Neuronal stem cell (in vitro differentiated cells): ENCODE results near the gene FER1L5.

Experiments
- DNase-seq: peaks from one replicate; pipeline ENCODE4 v3.0.0-alpha.2; 2013; ENCODE audit warnings: low spot score
- H2AFZ ChIP-seq: one replicate; pipeline ENCODE4 v1.6.1; 2013; ENCODE audit warnings: mild to moderate bottlenecking, low read length, inconsistent platforms
- H2AK5ac ChIP-seq: 2 replicates; pipeline ENCODE4 v1.6.1; 2013; ENCODE audit warnings: low read depth, mild to moderate bottlenecking, inconsistent platforms, low read length, moderate library complexity, mixed read lengths
- H2BK120ac ChIP-seq: 2 replicates; pipeline ENCODE4 v1.6.1; 2013; ENCODE audit warnings: low read depth, mild to moderate bottlenecking, inconsistent platforms, low read length, moderate library complexity, mixed read lengths
- H2BK12ac ChIP-seq: one replicate; pipeline ENCODE4 v1.6.1; 2013; ENCODE audit warnings: low read length, inconsistent platforms
- H2BK15ac ChIP-seq: 2 replicates; pipeline ENCODE4 v1.6.1; 2013; ENCODE audit warnings: mild to moderate bottlenecking, low read length, inconsistent platforms, mixed read lengths
- H2BK5ac ChIP-seq: one replicate; pipeline ENCODE4 v1.6.1; 2013; ENCODE audit warnings: inconsistent platforms, mild to moderate bottlenecking, low read length, moderate library complexity
- H3K14ac ChIP-seq: one replicate; pipeline ENCODE4 v1.6.1; 2013; ENCODE audit warnings: low read length, inconsistent platforms
- H3K18ac ChIP-seq: 2 replicates; pipeline ENCODE4 v1.6.1; 2013; ENCODE audit warnings: low read length, inconsistent platforms
- H3K23ac ChIP-seq: 2 replicates; pipeline ENCODE4 v1.6.1; 2013; ENCODE audit warnings: low read depth, mild to moderate bottlenecking, mixed read lengths, low read length, inconsistent platforms; ENCODE audit not compliant: poor library complexity
- H3K27ac ChIP-seq: replicated peaks from 3 replicates; pipeline ENCODE4 v1.5.1; 2013; ENCODE audit warnings: low read length, inconsistent platforms
- H3K27me3 ChIP-seq, 3 experiments: 2 replicates each; pipeline ENCODE4 v1.6.1; 2013; ENCODE audit warnings: low read length in 3 of 3, mild to moderate bottlenecking in 2 of 3, inconsistent platforms in 1 of 3, low read depth in 1 of 3, mixed read lengths in 1 of 3, moderate library complexity in 1 of 3; ENCODE audit not compliant: control insufficient read depth in 3 of 3, insufficient read depth in 3 of 3
- H3K36me3 ChIP-seq, 2 donors: replicated peaks in 1 of 2; 2 replicates each; pipeline ENCODE4 v1.6.1; 2013; ENCODE audit warnings: low read length in 2 of 2; ENCODE audit not compliant: control insufficient read depth in 2 of 2, insufficient read depth in 2 of 2
- H3K4ac ChIP-seq: 2 replicates; pipeline ENCODE4 v1.6.1; 2013; ENCODE audit warnings: inconsistent platforms, mild to moderate bottlenecking, low read length, moderate library complexity
- H3K4me1 ChIP-seq, 2 donors: 1 replicate in 1 of 2; 2 replicates in 1 of 2; pipeline ENCODE4 v1.6.1; 2013; ENCODE audit warnings: low read length in 2 of 2, low read depth in 1 of 2; ENCODE audit not compliant: control insufficient read depth in 2 of 2, insufficient read depth in 1 of 2
- H3K4me2 ChIP-seq: one replicate; pipeline ENCODE4 v1.6.1; 2013; ENCODE audit warnings: mild to moderate bottlenecking, low read length, inconsistent platforms; ENCODE audit not compliant: insufficient read depth, poor library complexity, severe bottlenecking
- H3K4me3 ChIP-seq, 2 donors: 2 replicates each; pipeline ENCODE4 v1.5.1; 2013; ENCODE audit warnings: low read length in 2 of 2, mild to moderate bottlenecking in 2 of 2, inconsistent platforms in 1 of 2, moderate library complexity in 1 of 2
- H3K79me1 ChIP-seq: one replicate; pipeline ENCODE4 v1.6.1; 2013; ENCODE audit warnings: low read depth, mild to moderate bottlenecking, inconsistent platforms, low read length, moderate library complexity
- H3K9ac ChIP-seq: one replicate; pipeline ENCODE4 v1.6.1; 2013; ENCODE audit warnings: mild to moderate bottlenecking, low read depth, low read length, inconsistent platforms; ENCODE audit not compliant: poor library complexity
- H3K9me3 ChIP-seq, 2 donors: replicated peaks in 1 of 2; 2 replicates each; pipeline versions ENCODE3 to v1.6.1; 2013; ENCODE audit warnings: low read length in 2 of 2, mild to moderate bottlenecking in 2 of 2, inconsistent platforms in 1 of 2, low read depth in 1 of 2, mixed read lengths in 1 of 2, moderate library complexity in 1 of 2; ENCODE audit not compliant: control insufficient read depth in 2 of 2, insufficient read depth in 1 of 2
- H4K8ac ChIP-seq: one replicate; pipeline ENCODE4 v1.6.1; 2013; ENCODE audit warnings: low read depth, mild to moderate bottlenecking, inconsistent platforms, low read length, moderate library complexity
- H4K91ac ChIP-seq: one replicate; pipeline ENCODE4 v1.6.1; 2013; ENCODE audit warnings: low read length, low read depth, mild to moderate bottlenecking, inconsistent platforms; ENCODE audit not compliant: poor library complexity
- WGBS, 2 donors: extraction: QIAGEN DNeasy Blood & Tissue Kit; methylation state at CpG; one replicate each; pipeline ENCODE4 v1.1.7; 2013; ENCODE audit warnings: missing lambda C conversion rate in 2 of 2, mixed read lengths in 1 of 2; ENCODE audit not compliant: insufficient read length in 2 of 2, insufficient replicate concordance in 1 of 2; ENCODE audit errors: extremely low coverage in 2 of 2; 5-methylcytosine and 5-hydroxymethylcytosine counted together

Gene FER1L5

GRCh38 chr2:96739633-96740428, 97.3 kb downstream of the FER1L5 start, which contains the start of gene LMAN2L:
LMAN2L (minus strand) TSS chr2:96740064; CDS start chr2:96740040, 24 bp downstream.
- peak within 1 kb of the TSS; percentile 78 for H3K23ac ChIP-seq
- no peak within 1 kb of the TSS for H3K4ac ChIP-seq
- peaks cover 7 to 35% of the 10 kb centered on the region in 2 donors for H3K36me3 ChIP-seq
- peaks cover 4% of the 10 kb centered on the region for H3K79me1 ChIP-seq
- H3K18ac ChIP-seq: peak within 1 kb of the TSS; percentile 91
- peak within 1 kb of the TSS; percentile 83 for H3K9ac ChIP-seq
- H3K14ac ChIP-seq: peak within 1 kb of the TSS; percentile 58
- H2BK5ac ChIP-seq: no peak within 1 kb of the TSS
- peak within 1 kb of the TSS; percentile 27 for H2AK5ac ChIP-seq
- H2BK15ac ChIP-seq: no peak within 1 kb of the TSS
- DNase-seq: peak; percentile 94
- no peak within 1 kb of the TSS for H4K91ac ChIP-seq
- H3K4me1 ChIP-seq: peaks cover 4 to 6% of the 10 kb centered on the region in 2 donors
- H3K27me3 ChIP-seq: no peaks in the 10 kb centered on the region
- H2BK12ac ChIP-seq: no peak within 1 kb of the TSS
- H2AFZ ChIP-seq: peak within 1 kb of the TSS; percentile 96
- H3K4me2 ChIP-seq: peak within 1 kb of the TSS; percentile 82
- H3K27ac ChIP-seq: no peak within 1 kb of the TSS
- peak within 1 kb of the TSS; percentile 81 to 87 for H3K4me3 ChIP-seq
- H4K8ac ChIP-seq: no peak within 1 kb of the TSS
- WGBS, 2 donors: no CpG with 5 or more reads among the region's 43 CpGs
- H3K9me3 ChIP-seq: no peaks in the 10 kb centered on the region
- no peak within 1 kb of the TSS for H2BK120ac ChIP-seq

- no peak overlapping the region for H3K4me2 ChIP-seq
- H3K27ac ChIP-seq: no peak overlapping the region
- no peak overlapping the region for H2BK120ac ChIP-seq
- no peak overlapping the region for H2BK12ac ChIP-seq
- H3K9ac ChIP-seq: no peak overlapping the region
- H3K18ac ChIP-seq: no peak overlapping the region
- H3K4me3 ChIP-seq: no peak overlapping the region
- H4K8ac ChIP-seq: no peak overlapping the region
- no peak overlapping the region for H3K14ac ChIP-seq
- no peaks in the 10 kb centered on the region for H3K79me1 ChIP-seq
- DNase-seq: no peak
- H4K91ac ChIP-seq: no peak overlapping the region
- no peak overlapping the region for H2AFZ ChIP-seq
- peaks cover 0 to 8% (median 0%) of the 10 kb centered on the region in 3 experiments for H3K27me3 ChIP-seq
- H3K4me1 ChIP-seq: no peaks in the 10 kb centered on the region
- no peaks in the 10 kb centered on the region for H3K36me3 ChIP-seq
- no peaks in the 10 kb centered on the region for H3K9me3 ChIP-seq
- H3K4ac ChIP-seq: no peak overlapping the region
- no CpG with 5 or more reads among the region's 6 CpGs for WGBS, 2 donors
- H2BK5ac ChIP-seq: no peak overlapping the region
- no peak overlapping the region for H3K23ac ChIP-seq
- no peak overlapping the region for H2AK5ac ChIP-seq
- H2BK15ac ChIP-seq: no peak overlapping the region
Measured at GRCh38 chr2:96747061-96747617, 104.6 kb downstream of the FER1L5 start.

- no peak overlapping the region for H2BK120ac ChIP-seq
- WGBS, 2 donors: no CpG with 5 or more reads among the region's 9 CpGs
- no peak overlapping the region for H2BK12ac ChIP-seq
- H2AFZ ChIP-seq: no peak overlapping the region
- no peak overlapping the region for H3K27ac ChIP-seq
- no peak overlapping the region for H3K9ac ChIP-seq
- no peak overlapping the region for H3K14ac ChIP-seq
- H2AK5ac ChIP-seq: no peak overlapping the region
- no peak overlapping the region for H3K4me2 ChIP-seq
- H3K79me1 ChIP-seq: no peaks in the 10 kb centered on the region
- DNase-seq: no peak
- H3K4ac ChIP-seq: no peak overlapping the region
- H3K9me3 ChIP-seq: no peaks in the 10 kb centered on the region
- no peak overlapping the region for H2BK15ac ChIP-seq
- H3K4me3 ChIP-seq: no peak overlapping the region
- no peak overlapping the region for H3K18ac ChIP-seq
- no peak overlapping the region for H4K8ac ChIP-seq
- no peak overlapping the region for H2BK5ac ChIP-seq
- no peaks in the 10 kb centered on the region for H3K4me1 ChIP-seq
- peaks cover 0 to 8% (median 0%) of the 10 kb centered on the region in 3 experiments for H3K27me3 ChIP-seq
- H3K23ac ChIP-seq: no peak overlapping the region
- no peak overlapping the region for H4K91ac ChIP-seq
- H3K36me3 ChIP-seq: no peaks in the 10 kb centered on the region
Measured at GRCh38 chr2:96751800-96752199, 109.2 kb downstream of the FER1L5 start.

GRCh38 chr2:96753661-96754282, 111.2 kb downstream of the FER1L5 start:
- DNase-seq: no peak

More at GRCh38 chr2:96753661-96754282, 111.2 kb downstream of the FER1L5 start:
- H2BK120ac ChIP-seq: no peak overlapping the region
- no CpG with 5 or more reads among the region's 7 CpGs for WGBS, 2 donors
- no peak overlapping the region for H3K18ac ChIP-seq
- H3K79me1 ChIP-seq: no peaks in the 10 kb centered on the region
- no peak overlapping the region for H3K27ac ChIP-seq
- H2BK12ac ChIP-seq: no peak overlapping the region
- no peaks in the 10 kb centered on the region for H3K36me3 ChIP-seq
- peaks cover 0 to 8% (median 0%) of the 10 kb centered on the region in 3 experiments for H3K27me3 ChIP-seq
- no peak overlapping the region for H3K14ac ChIP-seq
- H3K4me1 ChIP-seq: no peaks in the 10 kb centered on the region
- no peak overlapping the region for H2BK15ac ChIP-seq
- no peak overlapping the region for H3K4me2 ChIP-seq
- H3K9me3 ChIP-seq: no peaks in the 10 kb centered on the region
- H4K8ac ChIP-seq: no peak overlapping the region
- H2AFZ ChIP-seq: no peak overlapping the region
- no peak overlapping the region for H3K4me3 ChIP-seq
- H2AK5ac ChIP-seq: no peak overlapping the region
- H2BK5ac ChIP-seq: no peak overlapping the region
- H3K4ac ChIP-seq: no peak overlapping the region
- no peak overlapping the region for H4K91ac ChIP-seq
- H3K9ac ChIP-seq: no peak overlapping the region
- H3K23ac ChIP-seq: no peak overlapping the region
